H1 (cell line): ENCODE results near the gene CAPS2. TPM values are rescaled to one million over a fixed set of nuclear protein-coding genes. Genes with fewer than 3 reads are reported as not detected.

Source experiments
- CHD7 ChIP-seq: fragments of 300-600 bp; sonication (generic); IDR thresholded peaks from 2 replicates; pipeline ENCODE4 v1.7.1; 2012; ENCODE audit warnings: low read length, moderate library complexity, mild to moderate bottlenecking, inconsistent platforms; ENCODE audit not compliant: insufficient replicate concordance
- EP300 ChIP-seq, 2 experiments: IDR thresholded peaks; 1 replicate in 1 of 2; 2 replicates in 1 of 2; pipeline ENCODE4 v1.6.1; 2011 to 2012; ENCODE audit warnings: low read depth in 2 of 2, low read length in 2 of 2, mild to moderate bottlenecking in 2 of 2, borderline replicate concordance in 1 of 2, inconsistent platforms in 1 of 2, moderate library complexity in 1 of 2
- SP1 ChIP-seq: IDR thresholded peaks from 2 replicates; pipeline ENCODE4 v1.6.1; 2011; ENCODE audit warnings: low read depth, low read length
- SP4 ChIP-seq: IDR thresholded peaks from 2 replicates; pipeline ENCODE4 v1.6.1; 2012; ENCODE audit warnings: low read length, inconsistent platforms
- polyA plus RNA-seq, 7 experiments: library from polyadenylated mRNA; depleted of rRNA in 3 of 7; stranded (reverse) in 5 of 7; unstranded in 2 of 7; fragments of >200 nt in 5 of 7; fragments of 200-250 nt in 2 of 7; gene quantifications; 1 replicate in 5 of 7; 2 replicates in 1 of 7; 4 replicates in 1 of 7; pipeline versions ENCODE4 v1.2.1 to v1.2.3, GENCODE V29; 2011 to 2013; ENCODE audit warnings: missing spikeins in 2 of 7, mixed read lengths in 2 of 7
- total RNA-seq: library from RNA; stranded (reverse); fragmentation: NEBNext Ultra II Directional; extraction: Animal tissue kit (Norgen Biotek cat#: 25700); gene quantifications from 2 replicates; pipeline ENCODE4 v1.2.1, GENCODE V29; 2021

CAPS2 gene
- total and polyA plus RNA-seq, 2 of the 8 experiments (the other 6 are each of a cell fraction or from before 2014, with no cell fraction given), result 2.3 to 3.8 TPM

DNA sequence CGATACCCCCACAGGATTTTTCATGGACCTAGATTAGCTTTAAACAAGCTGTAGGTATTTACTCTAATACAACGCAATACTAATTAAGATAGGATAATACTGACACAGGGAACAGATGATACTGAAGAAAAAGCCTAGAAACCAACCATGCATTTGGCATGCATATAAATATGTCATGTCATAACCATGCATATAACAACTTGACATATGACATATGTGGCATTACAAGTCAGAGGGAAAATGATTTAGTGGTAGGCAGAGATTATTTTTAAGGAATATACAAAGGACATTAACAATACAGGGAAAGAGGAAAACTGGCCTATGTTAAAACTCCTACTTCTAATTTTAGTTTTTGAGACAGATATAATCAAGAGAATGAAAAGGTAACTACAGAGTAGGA lies 27.9 kb downstream of the CAPS2 start (continued):
- TF ChIP-seq CHD7, result no peak
- TF ChIP-seq SP1, result no peak
- TF ChIP-seq EP300 (IDR thresholded peaks at IDR 0.05; ENCODE audit: borderline replicate concordance in 1 of 2, low read depth in 2 of 2, low read length in 2 of 2), result no peak
- TF ChIP-seq SP4, result no peak
